Pancreas (tissue), 10 donors: Measurements from ENCODE around the gene OR52I2. TPM values are rescaled to one million over a fixed set of nuclear protein-coding genes. Genes with fewer than 3 reads are reported as not detected.
A peak's percentile ranks its signal among the peaks of the same experiment; 100 is the strongest.

Source experiments
- ATAC-seq, 4 donors: fragments of 200-7000 bp; cut with Tn5 transposase; one replicate each; pipeline versions ENCODE4 v1.8.0 to v1.9.1; 2020; ENCODE audit warnings: mild to moderate bottlenecking in 4 of 4, moderate library complexity in 4 of 4
- DNase-seq, 6 donors: peaks; one replicate each; pipeline ENCODE4 v3.0.0-alpha.2; 2020
- FAIRE-seq: peaks from 2 replicates; lab custom pipeline; 2012; peaks lifted over from hg19 to GRCh38; lab: Jason Lieb, UNC
- H3K27ac ChIP-seq, 4 donors: fragments of 200-600 bp; sonication (generic); 1 replicate in 3 of 4; 2 replicates in 1 of 4; pipeline versions ENCODE4 v1.5.0 to v1.8.0; 2020
- H3K27me3 ChIP-seq, 4 donors: fragments of 200-600 bp; one replicate each; pipeline ENCODE4 v1.8.0; 2021
- H3K36me3 ChIP-seq, 3 donors: fragments of 200-600 bp; sonication (generic) in 1 of 3; one replicate each; pipeline versions ENCODE4 v1.5.0 to v1.8.0; 2020 to 2021
- H3K4me1 ChIP-seq, 3 donors: fragments of 200-600 bp; one replicate each; pipeline ENCODE4 v1.8.0; 2021
- H3K4me3 ChIP-seq, 4 donors: fragments of 200-600 bp; sonication (generic) in 2 of 4; one replicate each; pipeline versions ENCODE4 v1.5.0 to v1.8.0; 2020 to 2021
- H3K9me3 ChIP-seq, 4 donors: fragments of 200-600 bp; one replicate each; pipeline ENCODE4 v1.8.0; 2021
- WGBS, 2 donors: extraction: QIAGEN DNeasy Blood & Tissue Kit; methylation state at CpG; one replicate each; pipeline ENCODE4 v1.1.7; 2013; 5-methylcytosine and 5-hydroxymethylcytosine counted together
- intact Hi-C, 3 donors: fragments of 100-400 bp; cut with DNase I; formaldehyde crosslinking; loops; one replicate each; pipeline versions ENCODE4 v1.11.1 to v1.14.2; 2022
- polyA plus RNA-seq, 2 donors: library from polyadenylated mRNA; stranded (reverse); fragments of 200-250 nt; gene quantifications; one replicate each; pipeline ENCODE4 v1.2.3, GENCODE V29; 2013
- total RNA-seq, 6 donors: library from RNA; stranded (reverse); fragmentation: NEBNext Ultra II Directional in 4 of 6; extraction: Animal tissue kit (Norgen Biotek cat#: 25700) in 4 of 6; gene quantifications; one replicate each; pipeline versions ENCODE4 v1.2.1 to v1.2.4, GENCODE V29; 2021 to 2023
- TF ChIP-seq, protein P1 (sequence below), 4 donors: fragments of 200-600 bp; sonication (generic) in 3 of 4; IDR thresholded peaks; one replicate each; pipeline versions ENCODE4 v1.5.0 to v1.8.0; 2021; ENCODE audit warnings: antibody characterized with exemption in 4 of 4
- donor health status: healthy with polysubstance abuse.
- donor health status: DM: no; HTN: no; CAD: no; lungs with moderate emphysema.
- donor health status: DM: no; HTN: no; CAD: no.
- donor health status: control.
- donor health status: control.
- donor health status: Bipolar disorder and iron deficiency.
- donor health status: DM: yes; HTN: yes; CAD: no.
- donor health status: DM: no; HTN: no; CAD: no.
- donor health status: DM: no; HTN: no; CAD: no.
- donor health status: DM: yes; HTN: yes; CAD: no.

OR52I2 gene
- total and polyA plus RNA-seq, 8 donors, result not detected

DNA sequence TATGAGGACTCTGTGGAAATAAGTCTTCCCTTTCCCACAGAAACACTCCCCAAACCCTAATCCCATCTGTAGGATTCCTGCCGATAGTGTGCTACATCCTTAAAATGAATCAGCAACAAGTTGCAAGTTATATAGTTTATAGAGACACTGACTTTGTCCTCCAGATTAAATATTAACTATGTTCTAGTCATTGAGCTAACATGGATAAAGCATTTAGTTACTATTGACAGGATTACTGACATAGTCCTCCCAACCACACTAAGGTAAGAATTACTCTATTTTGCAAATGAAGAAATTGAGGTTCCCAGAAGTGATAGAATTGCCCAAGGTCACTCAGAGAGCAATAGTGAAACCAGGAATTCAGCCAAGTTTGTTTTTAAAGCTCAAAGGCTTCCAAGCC lies 34.7 kb upstream of the OR52I2 start:
- Histone ChIP-seq H3K9me3 (no peaks in the 10 kb centered on the region), H3K4me3 (no peak overlapping the region), H3K36me3 (no peaks in the 10 kb centered on the region), H3K27me3 (no peaks in the 10 kb centered on the region), H3K4me1 (peaks cover 0 to 11% (median 7%) of the 10 kb centered on the region in 3 donors), H3K27ac (no peak overlapping the region)
- 25 to 55% methylated on average over 1 of the region's 1 CpG for WGBS, 2 donors
- TF ChIP-seq, protein P1, sequence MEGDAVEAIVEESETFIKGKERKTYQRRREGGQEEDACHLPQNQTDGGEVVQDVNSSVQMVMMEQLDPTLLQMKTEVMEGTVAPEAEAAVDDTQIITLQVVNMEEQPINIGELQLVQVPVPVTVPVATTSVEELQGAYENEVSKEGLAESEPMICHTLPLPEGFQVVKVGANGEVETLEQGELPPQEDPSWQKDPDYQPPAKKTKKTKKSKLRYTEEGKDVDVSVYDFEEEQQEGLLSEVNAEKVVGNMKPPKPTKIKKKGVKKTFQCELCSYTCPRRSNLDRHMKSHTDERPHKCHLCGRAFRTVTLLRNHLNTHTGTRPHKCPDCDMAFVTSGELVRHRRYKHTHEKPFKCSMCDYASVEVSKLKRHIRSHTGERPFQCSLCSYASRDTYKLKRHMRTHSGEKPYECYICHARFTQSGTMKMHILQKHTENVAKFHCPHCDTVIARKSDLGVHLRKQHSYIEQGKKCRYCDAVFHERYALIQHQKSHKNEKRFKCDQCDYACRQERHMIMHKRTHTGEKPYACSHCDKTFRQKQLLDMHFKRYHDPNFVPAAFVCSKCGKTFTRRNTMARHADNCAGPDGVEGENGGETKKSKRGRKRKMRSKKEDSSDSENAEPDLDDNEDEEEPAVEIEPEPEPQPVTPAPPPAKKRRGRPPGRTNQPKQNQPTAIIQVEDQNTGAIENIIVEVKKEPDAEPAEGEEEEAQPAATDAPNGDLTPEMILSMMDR (IDR thresholded peaks at IDR 0.05), result no peak
- peak in 3 of 4 donors; percentile 57 to 69 (median 68) for ATAC-seq
- DNase-seq, result no peak
- intact Hi-C loops, result loop anchor here in 1 of 3 donors (10.0 kb wide), 1 partner anchor 362 kb away; no protein-coding TSS in a partner anchor
- FAIRE-seq, result no peak

DNA sequence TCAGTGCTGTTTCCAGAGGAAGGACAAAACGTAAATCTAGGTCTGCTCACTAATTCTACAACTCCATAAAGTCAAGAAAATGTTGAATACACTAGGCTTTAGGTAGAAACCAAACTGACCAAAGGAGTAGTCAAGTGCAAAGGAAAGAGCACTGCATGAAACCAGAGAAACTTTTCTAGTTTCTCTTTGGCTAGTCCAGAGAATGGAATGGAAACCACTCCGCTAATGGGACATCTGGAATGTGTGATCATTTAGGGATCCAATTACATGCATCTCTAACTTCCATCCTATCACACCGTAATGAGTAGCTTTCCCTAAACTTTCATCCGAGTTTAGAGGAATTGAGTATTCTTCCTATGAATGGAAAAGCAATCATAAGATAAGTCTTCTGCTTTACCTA lies 34.1 kb upstream of the OR52I2 start:
- Histone ChIP-seq H3K4me1 (peaks cover 0 to 11% (median 7%) of the 10 kb centered on the region in 3 donors), H3K36me3 (no peaks in the 10 kb centered on the region), H3K27me3 (no peaks in the 10 kb centered on the region), H3K27ac (no peak overlapping the region), H3K4me3 (no peak overlapping the region), H3K9me3 (no peaks in the 10 kb centered on the region)
- TF ChIP-seq, protein P1 (IDR thresholded peaks at IDR 0.05), result no peak
- DNase-seq (no peak), FAIRE-seq (no peak), ATAC-seq (no peak)
- 79 to 81% methylated on average over 4 of the region's 4 CpGs for WGBS, 2 donors
- intact Hi-C loops, result loop anchor here in 1 of 3 donors (10.0 kb wide), 1 partner anchor 363 kb away; no protein-coding TSS in a partner anchor

DNA sequence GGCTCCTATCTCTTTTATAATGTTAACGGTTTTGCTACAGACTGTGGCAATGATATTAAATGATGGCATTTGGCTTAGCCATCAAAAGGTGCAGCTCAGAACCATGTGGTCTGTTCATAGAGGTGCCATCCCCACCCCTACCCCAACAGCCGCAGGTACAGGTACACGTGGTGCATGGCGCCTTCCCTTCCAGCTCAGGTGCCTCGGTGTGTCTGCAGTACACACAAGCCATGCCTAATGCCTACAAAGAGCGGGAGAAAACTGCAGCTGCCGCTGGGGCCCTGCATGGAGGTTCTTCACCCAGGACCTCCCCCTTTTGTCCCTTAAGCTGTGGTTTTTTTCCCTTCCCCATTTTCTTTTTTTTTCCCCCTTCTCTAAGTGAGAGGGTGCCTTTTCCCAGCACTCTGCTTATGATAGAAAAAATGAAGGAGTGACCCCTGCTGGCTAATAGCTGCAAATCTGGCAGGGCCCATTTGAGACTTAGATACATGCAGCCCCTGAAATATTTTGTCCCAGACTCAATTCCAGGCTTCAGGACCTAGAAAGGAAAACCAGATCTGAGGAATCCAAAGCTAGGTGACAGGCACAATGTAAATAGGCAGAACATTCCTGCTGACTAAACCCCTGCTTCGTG lies 30.1 kb upstream of the OR52I2 start:
- FAIRE-seq (no peak), DNase-seq (no peak), ATAC-seq (peak in 1 of 4 donors; percentile 42)
- H3K4me3 ChIP-seq, result no peak overlapping the region
- TF ChIP-seq, protein P1 (IDR thresholded peaks at IDR 0.05), result no peak
- no peaks in the 10 kb centered on the region for H3K36me3 ChIP-seq
- H3K9me3 ChIP-seq, result no peaks in the 10 kb centered on the region
- H3K27ac ChIP-seq, result no peak overlapping the region
- H3K4me1 ChIP-seq, result peaks cover 0 to 11% (median 5%) of the 10 kb centered on the region in 3 donors
- intact Hi-C loops, result no loop called here
- WGBS, 2 donors, result 71 to 82% methylated on average over 8 of the region's 8 CpGs
- no peaks in the 10 kb centered on the region for H3K27me3 ChIP-seq

DNA sequence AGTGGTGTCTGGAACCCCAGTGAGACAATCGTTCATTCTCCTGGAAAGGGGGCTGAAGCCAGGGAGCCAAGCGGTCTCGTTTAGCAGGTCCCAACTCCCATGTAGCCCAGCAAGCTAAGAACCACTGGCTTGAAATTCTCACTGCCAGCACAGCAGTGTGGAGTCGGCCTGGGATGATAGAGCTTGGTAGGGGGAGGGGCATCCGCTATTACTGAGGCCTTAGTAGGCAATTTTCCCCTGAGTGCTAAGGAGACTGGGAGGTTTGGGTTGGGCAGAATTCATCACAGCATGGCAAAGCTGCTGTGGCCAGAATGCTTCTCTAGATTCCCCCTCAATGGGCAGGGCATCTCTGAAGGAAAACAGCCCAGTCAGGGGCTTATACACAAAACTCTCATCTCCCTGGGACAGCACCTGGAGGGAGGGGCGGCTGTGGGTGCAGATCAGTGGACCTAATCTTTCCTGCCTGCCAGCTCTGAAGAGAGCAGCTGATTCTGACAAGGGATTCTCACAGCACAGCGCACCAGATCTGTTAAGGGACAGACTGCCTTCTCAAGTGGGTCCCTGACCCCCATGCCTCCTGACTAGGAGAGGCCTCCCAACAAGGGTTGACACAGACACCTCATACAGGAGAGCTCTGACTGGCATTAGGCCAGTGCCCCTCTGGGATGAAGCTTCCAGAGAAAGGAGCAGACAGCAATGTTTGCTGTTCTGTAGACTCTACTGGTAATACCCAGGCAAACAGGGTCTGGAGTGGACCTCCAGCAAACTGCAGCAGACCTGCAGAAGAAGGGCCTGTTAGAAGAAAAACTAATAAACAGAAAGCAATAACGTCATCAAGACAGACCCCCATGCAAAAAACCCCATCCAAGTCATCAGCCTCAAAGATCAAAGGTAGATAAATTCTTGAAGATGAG lies 21.8 kb upstream of the OR52I2 start:
- intact Hi-C loops, result no loop called here
- no peaks in the 10 kb centered on the region for H3K36me3 ChIP-seq
- 51 to 52% methylated on average over 8 of the region's 8 CpGs for WGBS, 2 donors
- no peaks in the 10 kb centered on the region for H3K27me3 ChIP-seq
- TF ChIP-seq, protein P1 (IDR thresholded peaks at IDR 0.05), result no peak
- ATAC-seq (peak; percentile 63 to 91 (median 78)), DNase-seq (peak in 4 of 6 donors; percentile 19 to 44 (median 30)), FAIRE-seq (no peak)
- H3K27ac ChIP-seq, result peak overlapping the region in 2 of 4 donors; percentile 22 to 65
- H3K4me3 ChIP-seq, result no peak overlapping the region
- H3K4me1 ChIP-seq, result peaks cover 11 to 17% (median 14%) of the 10 kb centered on the region in 3 donors
- H3K9me3 ChIP-seq, result no peaks in the 10 kb centered on the region
